Neural cell (in vitro differentiated cells): ENCODE measurements around the gene NHS. TPM values are rescaled to one million over a fixed set of nuclear protein-coding genes. Genes with fewer than 3 reads are reported as not detected.

Source experiments
- H2AFZ ChIP-seq: fragments of 200-600, 300-800 bp; sonication (generic), shearing (Covaris generic); 2 replicates; pipeline ENCODE4 v1.6.0; 2014; ENCODE audit warnings: low read depth, mild to moderate bottlenecking, antibody characterized with exemption, low read length, moderate library complexity
- H3F3A ChIP-seq: fragments of 200-600 bp; shearing (Covaris generic); 2 replicates; pipeline ENCODE4 v1.6.1; 2016; ENCODE audit warnings: mild to moderate bottlenecking, moderate library complexity, mixed read lengths, antibody characterized with exemption, low read length; ENCODE audit not compliant: insufficient read depth, poor library complexity, severe bottlenecking
- H3K27ac ChIP-seq: fragments of 200-600, 300-800 bp; sonication (generic), shearing (Covaris generic); 2 replicates; pipeline ENCODE4 v1.5.1; 2014; ENCODE audit warnings: mild to moderate bottlenecking, low read length, moderate library complexity
- H3K27me3 ChIP-seq: fragments of 300-800, 200-600 bp; sonication (generic), shearing (Covaris generic); 2 replicates; pipeline ENCODE4 v1.6.0; 2014; ENCODE audit warnings: mild to moderate bottlenecking, low read depth, low read length, moderate library complexity; ENCODE audit not compliant: insufficient read depth
- H3K36me3 ChIP-seq: fragments of 300-800, 200-600 bp; sonication (generic), shearing (Covaris generic); 2 replicates; pipeline ENCODE4 v1.5.1; 2014; ENCODE audit warnings: mild to moderate bottlenecking, antibody characterized with exemption, low read length, moderate library complexity; ENCODE audit not compliant: insufficient read depth
- H3K4me2 ChIP-seq: fragments of 300-800, 200-600 bp; sonication (generic), shearing (Covaris generic); 2 replicates; pipeline ENCODE4 v1.6.0; 2014; ENCODE audit warnings: mild to moderate bottlenecking, low read length
- H3K4me3 ChIP-seq: fragments of 300-800, 200-600 bp; sonication (generic), shearing (Covaris generic); 2 replicates; pipeline ENCODE4 v1.5.1; 2014; ENCODE audit warnings: mild to moderate bottlenecking, low read length, moderate library complexity
- H3K79me2 ChIP-seq: fragments of 200-600 bp; shearing (Covaris generic); replicated peaks from 2 replicates; pipeline ENCODE4 v1.6.0; 2014; ENCODE audit warnings: mild to moderate bottlenecking, low read length, moderate library complexity; ENCODE audit not compliant: insufficient read depth
- H3K9ac ChIP-seq: fragments of 300-800, 200-600 bp; sonication (generic), shearing (Covaris generic); 2 replicates; pipeline ENCODE4 v1.6.1; 2016; ENCODE audit warnings: mild to moderate bottlenecking, low read length, mixed read lengths
- H3K9me2 ChIP-seq: fragments of 200-600 bp; shearing (Covaris generic); 2 replicates; pipeline ENCODE4 v1.6.1; 2016; ENCODE audit warnings: mild to moderate bottlenecking, low read length, mixed read lengths; ENCODE audit not compliant: insufficient read depth
- H3K9me3 ChIP-seq: fragments of 200-600, 300-800 bp; sonication (generic), shearing (Covaris generic); 2 replicates; pipeline ENCODE4 v1.6.1; 2016; ENCODE audit warnings: mild to moderate bottlenecking, mixed run types, low read length, moderate library complexity, mixed read lengths
- H4K20me1 ChIP-seq: fragments of 200-600 bp; shearing (Covaris generic); 2 replicates; pipeline ENCODE4 v1.6.1; 2016; ENCODE audit warnings: mild to moderate bottlenecking, mixed run types; ENCODE audit not compliant: insufficient read depth
- CTCF ChIP-seq: fragments of 450-650 bp; IDR thresholded peaks from 2 replicates; pipeline ENCODE4 v1.5.1; 2014; ENCODE audit warnings: antibody characterized with exemption, mild to moderate bottlenecking, moderate library complexity; ENCODE audit not compliant: poor library complexity, severe bottlenecking
- EP300 ChIP-seq: fragments of 450-650 bp; conservative IDR thresholded peaks from 2 replicates; pipeline ENCODE4 v1.6.1; 2014; ENCODE audit warnings: antibody characterized with exemption, mild to moderate bottlenecking, moderate library complexity; ENCODE audit not compliant: poor library complexity, severe bottlenecking
- EZH2 ChIP-seq: fragments of 200-600, 300-800 bp; shearing (Covaris generic), sonication (generic); IDR thresholded peaks from 2 replicates; pipeline ENCODE4 v1.6.1; 2014; ENCODE audit warnings: antibody characterized with exemption, low read length, borderline replicate concordance, mild to moderate bottlenecking; ENCODE audit not compliant: insufficient read depth, poor library complexity, severe bottlenecking
- MXI1 ChIP-seq: fragments of 450-650 bp; conservative IDR thresholded peaks from 2 replicates; pipeline ENCODE4 v1.6.1; 2014; ENCODE audit warnings: antibody characterized with exemption, mild to moderate bottlenecking; ENCODE audit not compliant: poor library complexity, severe bottlenecking
- POLR2AphosphoS5 ChIP-seq: IDR thresholded peaks from 2 replicates; pipeline ENCODE4 v1.6.1; 2012
- RAD21 ChIP-seq: fragments of 450-650 bp; conservative IDR thresholded peaks from 2 replicates; pipeline ENCODE4 v1.6.1; 2014; ENCODE audit warnings: antibody characterized with exemption, mild to moderate bottlenecking, moderate library complexity
- REST ChIP-seq: IDR thresholded peaks from 2 replicates; pipeline ENCODE4 v1.6.1; 2012; ENCODE audit warnings: borderline replicate concordance
- SMC3 ChIP-seq: fragments of 450-650 bp; conservative IDR thresholded peaks from 2 replicates; pipeline ENCODE4 v1.6.1; 2014; ENCODE audit warnings: antibody characterized with exemption, mild to moderate bottlenecking, moderate library complexity; ENCODE audit not compliant: poor library complexity
- TAF1 ChIP-seq: IDR thresholded peaks from 2 replicates; pipeline ENCODE4 v1.6.1; 2012; ENCODE audit warnings: low read depth
- polyA plus RNA-seq: library from polyadenylated mRNA; depleted of rRNA; stranded (reverse); fragments of >200 nt; gene quantifications from 2 replicates; pipeline ENCODE4 v1.2.3, GENCODE V29; 2014

Gene NHS
- polyA plus RNA-seq, 1 donor from 2014 or later: 1.9 TPM

GRCh38 chrX:17537723-17538243 is 162.8 kb downstream of the NHS start:
- H3K27ac ChIP-seq: no peak overlapping the region
- TF ChIP-seq EP300: no peak
- TF ChIP-seq MXI1: no peak
- TF ChIP-seq CTCF: no peak
- TF ChIP-seq EZH2: no peak
- no peak for TF ChIP-seq RAD21
- TF ChIP-seq REST: no peak
- no peak for TF ChIP-seq POLR2AphosphoS5
- TF ChIP-seq SMC3: no peak
- no peak for TF ChIP-seq TAF1

GRCh38 chrX:17542123-17542522 is 167.1 kb downstream of the NHS start:
- Histone ChIP-seq H3K27ac (no peak overlapping the region), H2AFZ (no peak overlapping the region), H3K27me3 (no peaks in the 10 kb centered on the region)

More at GRCh38 chrX:17537723-17538243, 162.8 kb downstream of the NHS start:
- no peak overlapping the region for H3K9ac ChIP-seq
- no peaks in the 10 kb centered on the region for H3K27me3 ChIP-seq
- no peak overlapping the region for H2AFZ ChIP-seq
- no peak overlapping the region for H3K4me2 ChIP-seq
- no peaks in the 10 kb centered on the region for H3K79me2 ChIP-seq
- H3K36me3 ChIP-seq: no peaks in the 10 kb centered on the region
- no peaks in the 10 kb centered on the region for H4K20me1 ChIP-seq
- no peak overlapping the region for H3K4me3 ChIP-seq
- no peaks in the 10 kb centered on the region for H3F3A ChIP-seq
- no peaks in the 10 kb centered on the region for H3K9me3 ChIP-seq
- no peaks in the 10 kb centered on the region for H3K9me2 ChIP-seq

More at GRCh38 chrX:17542123-17542522, 167.1 kb downstream of the NHS start:
- H3K79me2 ChIP-seq: no peaks in the 10 kb centered on the region
- H3K9me2 ChIP-seq: no peaks in the 10 kb centered on the region
- no peaks in the 10 kb centered on the region for H3K9me3 ChIP-seq
- H3K36me3 ChIP-seq: no peaks in the 10 kb centered on the region
- H4K20me1 ChIP-seq: no peaks in the 10 kb centered on the region
- TF ChIP-seq TAF1: no peak
- no peak for TF ChIP-seq POLR2AphosphoS5
- no peak for TF ChIP-seq EZH2
- no peak for TF ChIP-seq REST
- no peak for TF ChIP-seq CTCF
- no peak for TF ChIP-seq MXI1
- no peak for TF ChIP-seq EP300
- TF ChIP-seq RAD21: no peak
- no peak for TF ChIP-seq SMC3
- H3K4me3 ChIP-seq: no peak overlapping the region
- H3K9ac ChIP-seq: no peak overlapping the region
- no peak overlapping the region for H3K4me2 ChIP-seq
- H3F3A ChIP-seq: no peaks in the 10 kb centered on the region
